HepG2 (cell line): ENCODE results near the gene WNT2B. TPM values are rescaled to one million over a fixed set of nuclear protein-coding genes. Genes with fewer than 3 reads are reported as not detected.
A peak's percentile ranks its signal among the peaks of the same experiment; 100 is the strongest.

Source experiments
- ASH2L ChIP-seq: fragments of 300-600, 200-600 bp; sonication (generic); IDR thresholded peaks from 2 replicates; pipeline ENCODE4 v1.7.0; 2017; ENCODE audit warnings: low read depth, mild to moderate bottlenecking, moderate library complexity, mixed read lengths, low read length; ENCODE audit not compliant: insufficient read length
- ATF7 ChIP-seq, 2 experiments: fragments of 450-650 bp in 1 of 2; sonication (generic) in 1 of 2; formaldehyde crosslinking in 1 of 2; IDR thresholded peaks; 2 replicates each; pipeline versions ENCODE4 v1.4.0 to v1.6.1; 2016 to 2020; ENCODE audit warnings: antibody characterized with exemption in 1 of 2, mild to moderate bottlenecking in 1 of 2, missing genetic modification reagents in 1 of 2
- CBFB ChIP-seq: sonication (generic); formaldehyde crosslinking; IDR thresholded peaks from 2 replicates; pipeline ENCODE4 v1.4.0; 2020; ENCODE audit warnings: missing genetic modification reagents
- CC2D1A ChIP-seq: sonication (generic); formaldehyde crosslinking; IDR thresholded peaks from 2 replicates; pipeline ENCODE4 v1.8.1; 2023; ENCODE audit warnings: mild to moderate bottlenecking, missing genetic modification reagents
- GABPB1 ChIP-seq: IDR thresholded peaks from 2 replicates; pipeline ENCODE4 v1.6.1; 2016; ENCODE audit warnings: mild to moderate bottlenecking, missing genetic modification reagents, moderate library complexity, missing compliant biosample characterization
- HDAC1 ChIP-seq: sonication (generic); formaldehyde crosslinking; IDR thresholded peaks from 2 replicates; pipeline ENCODE4 v1.5.1; 2020; ENCODE audit warnings: mild to moderate bottlenecking, missing genetic modification reagents
- NRL ChIP-seq: sonication (generic); formaldehyde crosslinking; IDR thresholded peaks from 2 replicates; pipeline ENCODE4 v1.5.0; 2020; ENCODE audit warnings: missing genetic modification reagents, mild to moderate bottlenecking, moderate library complexity, borderline replicate concordance
- PHF8 ChIP-seq: sonication (generic); formaldehyde crosslinking; IDR thresholded peaks from 2 replicates; pipeline ENCODE4 v1.5.0; 2020; ENCODE audit warnings: missing genetic modification reagents
- POGK ChIP-seq: sonication (generic); formaldehyde crosslinking; conservative IDR thresholded peaks from 2 replicates; pipeline ENCODE4 v1.8.0; 2022; ENCODE audit warnings: mild to moderate bottlenecking, moderate library complexity, missing genetic modification reagents
- RAD21 ChIP-seq: fragments of 450-650 bp; formaldehyde crosslinking; IDR thresholded peaks from 2 replicates; pipeline ENCODE4 v1.5.0; 2020; ENCODE audit warnings: mild to moderate bottlenecking
- TFAP4 ChIP-seq: sonication (generic); IDR thresholded peaks from 2 replicates; pipeline ENCODE4 v1.6.1; 2016; ENCODE audit warnings: low read depth, borderline replicate concordance
- ZBTB34 ChIP-seq: sonication (generic); formaldehyde crosslinking; IDR thresholded peaks from 2 replicates; pipeline ENCODE4 v1.8.0; 2022; ENCODE audit warnings: mild to moderate bottlenecking, missing genetic modification reagents
- ZBTB42 ChIP-seq: sonication (generic); formaldehyde crosslinking; IDR thresholded peaks from 2 replicates; pipeline ENCODE4 v1.5.0; 2020; ENCODE audit warnings: mild to moderate bottlenecking, missing genetic modification reagents
- ZNF180 ChIP-seq: sonication (generic); formaldehyde crosslinking; IDR thresholded peaks from 2 replicates; pipeline ENCODE4 v1.4.0; 2020; ENCODE audit warnings: low read depth, missing genetic modification reagents, borderline replicate concordance
- ZNF275 ChIP-seq: sonication (generic); formaldehyde crosslinking; IDR thresholded peaks from 2 replicates; pipeline ENCODE4 v1.8.0; 2022; ENCODE audit warnings: missing genetic modification reagents, mild to moderate bottlenecking, inconsistent platforms, borderline replicate concordance
- ZNF3 ChIP-seq: IDR thresholded peaks from 2 replicates; pipeline ENCODE4 v1.7.0; 2017; ENCODE audit warnings: inconsistent platforms
- ZNF317 ChIP-seq: sonication (generic); formaldehyde crosslinking; IDR thresholded peaks from 2 replicates; pipeline ENCODE4 v1.5.0; 2020; ENCODE audit warnings: mild to moderate bottlenecking, missing genetic modification reagents
- ZNF501 ChIP-seq: sonication (generic); formaldehyde crosslinking; IDR thresholded peaks from 2 replicates; pipeline ENCODE4 v1.5.1; 2020; ENCODE audit warnings: mild to moderate bottlenecking, moderate library complexity, missing genetic modification reagents
- ZNF572 ChIP-seq: sonication (generic); formaldehyde crosslinking; IDR thresholded peaks from 2 replicates; pipeline ENCODE4 v1.5.1; 2020; ENCODE audit warnings: mild to moderate bottlenecking, missing genetic modification reagents
- ZNF776 ChIP-seq: sonication (generic); formaldehyde crosslinking; IDR thresholded peaks from 2 replicates; pipeline ENCODE4 v1.4.0; 2020; ENCODE audit warnings: mild to moderate bottlenecking, missing genetic modification reagents
- ZNF800 ChIP-seq: sonication (generic); formaldehyde crosslinking; IDR thresholded peaks from 2 replicates; pipeline ENCODE4 v1.4.0; 2020; ENCODE audit warnings: missing genetic modification reagents
- ZNF878 ChIP-seq: sonication (generic); formaldehyde crosslinking; IDR thresholded peaks from 2 replicates; pipeline ENCODE4 v1.8.1; 2023; ENCODE audit warnings: mild to moderate bottlenecking, missing genetic modification reagents, moderate library complexity
- polyA plus RNA-seq, 8 experiments: library from polyadenylated mRNA; depleted of rRNA in 3 of 8; stranded (reverse) in 7 of 8; unstranded in 1 of 8; fragments of >200 nt; fragmentation: Illumina TruSeq in 4 of 8; extraction: Trizol in 4 of 8; gene quantifications; 2 replicates each; pipeline versions ENCODE4 v1.2.1 to v1.2.3, GENCODE V29; 2011 to 2016; ENCODE audit warnings: low read depth in 4 of 8, missing spikeins in 1 of 8, mixed read lengths in 1 of 8; ENCODE audit not compliant: insufficient read depth in 1 of 8
- total RNA-seq, 5 experiments: library from RNA; depleted of rRNA; stranded (reverse); fragments of >200 nt; fragmentation: Illumina TruSeq; extraction: Trizol; gene quantifications; 2 replicates each; pipeline ENCODE4 v1.2.3, GENCODE V29; 2016; ENCODE audit warnings: low read depth in 1 of 5

The WNT2B gene
- total and polyA plus RNA-seq, 2 of the 13 experiments (the other 11 are each of a cell fraction or from before 2014, with no cell fraction given): 0.11 to 0.32 TPM

GRCh38 chr1:112501810-112502641 lies 6.7 kb upstream of the WNT2B start (continued):
- TF ChIP-seq ZNF180 (CRISPR knock-in tag): no peak
- no peak for TF ChIP-seq ZBTB34 (CRISPR knock-in tag)
- no peak for TF ChIP-seq ATF7 (IDR thresholded peaks at IDR 0.05)
- TF ChIP-seq ATF7 (CRISPR knock-in tag; IDR thresholded peaks at IDR 0.05): no peak
- TF ChIP-seq NRL (CRISPR knock-in tag): 0 out of 2 replicates have a peak, but pooled peaks have one; percentile 40
- 0 out of 2 replicates have a peak, but pooled peaks have one; percentile 36 for TF ChIP-seq POGK (CRISPR knock-in tag)
- TF ChIP-seq ZNF800 (CRISPR knock-in tag): peak; percentile 92
- TF ChIP-seq HDAC1 (CRISPR knock-in tag): 0 out of 2 replicates have a peak, but pooled peaks have one; percentile 17
- no peak for TF ChIP-seq ZNF878 (CRISPR knock-in tag)
- TF ChIP-seq ZNF3 (CRISPR knock-in tag): no peak
- TF ChIP-seq GABPB1 (CRISPR knock-in tag): peak; percentile 42; the same call in 1 of the 2 replicates
- no peak for TF ChIP-seq CBFB (CRISPR knock-in tag)
- peak; percentile 48; the same call in 1 of the 2 replicates for TF ChIP-seq RAD21 (CRISPR knock-in tag)
- TF ChIP-seq ZNF776 (CRISPR knock-in tag): no peak
- no peak for TF ChIP-seq PHF8 (CRISPR knock-in tag)
- no peak for TF ChIP-seq ZBTB42 (CRISPR knock-in tag)
- TF ChIP-seq ZNF501 (CRISPR knock-in tag): peak; percentile 54; the same call in 1 of the 2 replicates
- TF ChIP-seq ZNF317: 0 out of 2 replicates have a peak, but pooled peaks have one; percentile 14
- peak; percentile 72; the same call in 1 of the 2 replicates for TF ChIP-seq ZNF572
- 0 out of 2 replicates have a peak, but pooled peaks have one; percentile 38 for TF ChIP-seq ZNF275 (CRISPR knock-in tag)
- no peak for TF ChIP-seq TFAP4
- TF ChIP-seq ASH2L: no peak
- TF ChIP-seq CC2D1A (CRISPR knock-in tag): no peak
